ENCODE measurements around the gene SULF2. TPM values are rescaled to one million over a fixed set of nuclear protein-coding genes. Genes with fewer than 3 reads are reported as not detected.

SULF2 gene
- total and polyA plus RNA-seq, 2 of the 13 experiments (the other 11 are each of a cell fraction or from before 2014, with no cell fraction given): 7.2 to 50.9 TPM

DNA sequence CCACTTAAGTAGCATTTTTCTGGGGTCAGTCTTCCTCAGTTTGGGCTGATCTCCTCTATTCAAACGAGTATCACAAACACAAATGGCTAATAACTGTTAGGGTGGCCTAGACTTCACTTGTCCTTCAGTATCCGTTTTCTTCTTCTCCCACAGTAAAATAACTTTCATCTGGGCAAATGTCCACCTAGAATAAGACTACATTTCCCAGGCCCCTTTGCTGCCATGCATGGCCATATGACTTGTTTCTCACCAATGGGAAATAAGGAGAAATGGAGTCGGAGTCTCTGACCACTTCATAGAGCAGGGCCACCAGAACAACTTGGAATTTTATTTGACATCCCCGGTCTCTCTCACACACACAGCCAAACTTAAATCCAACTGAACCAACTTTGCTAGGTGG, 51.4 kb downstream of the SULF2 start:
- ATAC-seq (no peak), FAIRE-seq (no peak), DNase-seq (ENCODE audit: low spot score) (no peak)
- in situ Hi-C loops (cut with HindIII; ENCODE audit: extremely low pct_ligation_motif_present, low pct_unique_long_range_greater_than_20kb): no loop called here
- Histone ChIP-seq H3K27ac (ENCODE audit: extremely low read length, insufficient read depth, low read length) (no peak overlapping the region), H3K79me2 (ENCODE audit: insufficient read depth, low read length) (no peaks in the 10 kb centered on the region), H2AFZ (ENCODE audit: low read length) (no peak overlapping the region), H3K36me3 (replicated peaks in 1 of 2; ENCODE audit: control insufficient read depth in 1 of 2, insufficient read depth in 2 of 2, low read length in 2 of 2) (0 out of 5 replicates have a peak, but pooled peaks cover 0 to 3% of the 10 kb centered on the region in 2 experiments), H3K4me1 (ENCODE audit: insufficient read depth, low read length) (no peaks in the 10 kb centered on the region), H3K4me2 (ENCODE audit: low read depth, low read length) (no peak overlapping the region), H3K9ac (ENCODE audit: insufficient read depth, low read depth, low read length) (no peak overlapping the region), H3K27me3 (ENCODE audit: control insufficient read depth in 1 of 2, insufficient read depth in 2 of 2, low read length in 2 of 2) (no peaks in the 10 kb centered on the region), H3K4me3 (replicated peaks in 1 of 3; ENCODE audit: insufficient read depth in 1 of 3, low read depth in 2 of 3, low read length in 3 of 3) (no peak overlapping the region), H4K20me1 (ENCODE audit: insufficient read depth, low read length) (no peaks in the 10 kb centered on the region), H3K9me3 (ENCODE audit: low read length) (no peaks in the 10 kb centered on the region)
- POLR2A ChIA-PET: no interaction called here
- 78% methylated on average over 4 of the region's 4 CpGs for WGBS (ENCODE audit: low lambda C conversion rate)
- intact Hi-C loops (cut with micrococcal nuclease; ENCODE audit: unreplicated experiment): no loop called here
- CTCF ChIA-PET (ENCODE audit: low intra/inter-chr PET ratio, low total read pairs): no interaction called here
- BruUV-seq (replicated peaks): no TSS peak
- TF ChIP-seq PCBP1 (IDR thresholded peaks at IDR 0.05; ENCODE audit: borderline replicate concordance, low read depth, low read length): no peak
- peak; percentile 83 for TF ChIP-seq THAP11 (CRISPR knock-in tag; IDR thresholded peaks at IDR 0.05)
- TF ChIP-seq CEBPG (CRISPR knock-in tag; IDR thresholded peaks at IDR 0.05): no peak
- no peak for TF ChIP-seq ADNP (CRISPR knock-in tag; IDR thresholded peaks at IDR 0.05)
- TF ChIP-seq, protein P1, sequence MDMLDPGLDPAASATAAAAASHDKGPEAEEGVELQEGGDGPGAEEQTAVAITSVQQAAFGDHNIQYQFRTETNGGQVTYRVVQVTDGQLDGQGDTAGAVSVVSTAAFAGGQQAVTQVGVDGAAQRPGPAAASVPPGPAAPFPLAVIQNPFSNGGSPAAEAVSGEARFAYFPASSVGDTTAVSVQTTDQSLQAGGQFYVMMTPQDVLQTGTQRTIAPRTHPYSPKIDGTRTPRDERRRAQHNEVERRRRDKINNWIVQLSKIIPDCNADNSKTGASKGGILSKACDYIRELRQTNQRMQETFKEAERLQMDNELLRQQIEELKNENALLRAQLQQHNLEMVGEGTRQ (IDR thresholded peaks at IDR 0.05; ENCODE audit: low read depth, low read length): no peak
- TF ChIP-seq, protein P1 (CRISPR knock-in tag; IDR thresholded peaks at IDR 0.05; ENCODE audit: borderline replicate concordance): peak; percentile 60; the same call in 1 of the 2 replicates
- TF ChIP-seq, protein P2, sequence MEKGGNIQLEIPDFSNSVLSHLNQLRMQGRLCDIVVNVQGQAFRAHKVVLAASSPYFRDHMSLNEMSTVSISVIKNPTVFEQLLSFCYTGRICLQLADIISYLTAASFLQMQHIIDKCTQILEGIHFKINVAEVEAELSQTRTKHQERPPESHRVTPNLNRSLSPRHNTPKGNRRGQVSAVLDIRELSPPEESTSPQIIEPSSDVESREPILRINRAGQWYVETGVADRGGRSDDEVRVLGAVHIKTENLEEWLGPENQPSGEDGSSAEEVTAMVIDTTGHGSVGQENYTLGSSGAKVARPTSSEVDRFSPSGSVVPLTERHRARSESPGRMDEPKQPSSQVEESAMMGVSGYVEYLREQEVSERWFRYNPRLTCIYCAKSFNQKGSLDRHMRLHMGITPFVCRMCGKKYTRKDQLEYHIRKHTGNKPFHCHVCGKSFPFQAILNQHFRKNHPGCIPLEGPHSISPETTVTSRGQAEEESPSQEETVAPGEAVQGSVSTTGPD (CRISPR knock-in tag; IDR thresholded peaks at IDR 0.05): no peak
- no peak for TF ChIP-seq ZNF382 (CRISPR knock-in tag; IDR thresholded peaks at IDR 0.05; ENCODE audit: borderline replicate concordance)
- no peak for TF ChIP-seq ZBTB14 (CRISPR knock-in tag; IDR thresholded peaks at IDR 0.05)
- no peak for TF ChIP-seq MXD4 (CRISPR knock-in tag; IDR thresholded peaks at IDR 0.05)
- TF ChIP-seq JUN (CRISPR knock-in tag; IDR thresholded peaks at IDR 0.05): no peak
- TF ChIP-seq RNF2 (conservative IDR thresholded peaks at IDR 0.05; ENCODE audit: low read depth): no peak
- TF ChIP-seq NFYB (CRISPR knock-in tag; IDR thresholded peaks at IDR 0.05): peak; percentile 42; the same call in 1 of the 2 replicates
- peak; percentile 79 for TF ChIP-seq ZNF143 (CRISPR knock-in tag; IDR thresholded peaks at IDR 0.05)
- no peak for TF ChIP-seq TBX2 (CRISPR knock-in tag; IDR thresholded peaks at IDR 0.05; ENCODE audit: borderline replicate concordance)
- no peak for TF ChIP-seq SOX13 (IDR thresholded peaks at IDR 0.05)
- no peak for TF ChIP-seq SOX13 (CRISPR knock-in tag; conservative IDR thresholded peaks at IDR 0.05 in 1 of 2, IDR thresholded peaks at IDR 0.05 in 1 of 2)
- TF ChIP-seq ZNF3 (CRISPR knock-in tag; IDR thresholded peaks at IDR 0.05): no peak
- TF ChIP-seq POGK (CRISPR knock-in tag; conservative IDR thresholded peaks at IDR 0.05): no peak
- TF ChIP-seq NFATC3 (CRISPR knock-in tag; IDR thresholded peaks at IDR 0.05): no peak
- no peak for TF ChIP-seq KDM5B (CRISPR knock-in tag; IDR thresholded peaks at IDR 0.05; ENCODE audit: borderline replicate concordance)
- TF ChIP-seq POLR2A (IDR thresholded peaks at IDR 0.05; ENCODE audit: insufficient read depth in 1 of 2, low read depth in 2 of 2, low read length in 2 of 2): no peak

All from HepG2 (cell line).